Superior temporal gyrus (tissue), 1 donor: Measurements from ENCODE around the gene FOXL2NB.

ENCODE experiments used
- DNase-seq: peaks from one replicate; pipeline ENCODE4 v3.0.0-alpha.2; 2016; ENCODE audit errors: extremely low spot score

FOXL2NB gene

DNA sequence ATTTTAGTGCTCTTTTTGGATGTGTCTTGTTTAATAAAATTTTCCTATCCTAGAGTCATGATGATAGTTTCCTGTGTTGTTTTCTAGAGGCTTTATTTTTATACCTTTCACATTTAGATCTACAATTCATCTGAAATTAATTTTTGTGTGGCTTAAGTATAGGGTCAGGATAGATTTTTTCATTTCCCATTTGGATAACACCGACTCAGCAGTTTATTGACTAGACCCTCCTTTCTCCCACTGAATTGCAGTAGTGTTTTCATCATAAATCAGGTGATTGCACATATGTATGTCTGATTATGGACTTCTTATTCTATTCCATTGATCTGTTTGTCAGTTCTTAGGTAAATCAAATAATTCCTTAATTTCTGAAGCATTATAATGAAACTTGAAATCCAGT, 48.7 kb downstream of the FOXL2NB start:
- DNase-seq = no peak
